Measurements from ENCODE around the gene ATP2C2. TPM values are rescaled to one million over a fixed set of nuclear protein-coding genes. Genes with fewer than 3 reads are reported as not detected.

ATP2C2 gene
- total RNA-seq, 2 donors from 2014 or later, result 2.0 to 2.6 TPM

GRCh38 chr16:84481051-84481735 is 112.9 kb downstream of the ATP2C2 start:
- DNase-seq, result no peak
- no peak overlapping the region for H3K9ac ChIP-seq (ENCODE audit: extremely low read depth, low read length, poor library complexity, severe bottlenecking)
- H3K27ac ChIP-seq (ENCODE audit: low read depth, low read length), result no peak overlapping the region
- H3K27me3 ChIP-seq (ENCODE audit: control insufficient read depth, insufficient read depth, low read length, poor library complexity, severe bottlenecking), result no peaks in the 10 kb centered on the region
- Mint-ChIP-seq H3K36me3 (ENCODE audit: low read depth) (peaks cover 25% of the 10 kb centered on the region), H3K9me3 (no peaks in the 10 kb centered on the region), H3K27ac (no peak overlapping the region), H3K4me3 (no peak overlapping the region), H3K4me1 (no peaks in the 10 kb centered on the region), H3K27me3 (ENCODE audit: insufficient read depth) (no peaks in the 10 kb centered on the region)
- 94 to 98% methylated on average over 18 to 26 of the region's 26 CpGs for WGBS, 2 experiments (ENCODE audit: insufficient coverage in 1 of 2, insufficient read length in 1 of 2)
- H3K4me1 ChIP-seq (ENCODE audit: control insufficient read depth, insufficient read depth, low read length), result no peaks in the 10 kb centered on the region
- TF ChIP-seq CTCF (conservative IDR thresholded peaks at IDR 0.05), result no peak
- no peaks in the 10 kb centered on the region for H3K9me3 ChIP-seq (ENCODE audit: control insufficient read depth, low read length)
- no peak overlapping the region for H3K4me3 ChIP-seq (ENCODE audit: low read length)
- H3K36me3 ChIP-seq (ENCODE audit: control insufficient read depth, insufficient read depth, low read length), result peaks cover 8% of the 10 kb centered on the region

GRCh38 chr16:84482001-84482891 is 113.9 kb downstream of the ATP2C2 start:
- DNase-seq, result no peak
- no peaks in the 10 kb centered on the region for H3K27me3 Mint-ChIP-seq (ENCODE audit: insufficient read depth)
- Histone ChIP-seq H3K27ac (ENCODE audit: low read depth, low read length) (no peak overlapping the region), H3K27me3 (ENCODE audit: control insufficient read depth, insufficient read depth, low read length, poor library complexity, severe bottlenecking) (no peaks in the 10 kb centered on the region), H3K4me3 (ENCODE audit: low read length) (no peak overlapping the region), H3K4me1 (ENCODE audit: control insufficient read depth, insufficient read depth, low read length) (no peaks in the 10 kb centered on the region), H3K9me3 (ENCODE audit: control insufficient read depth, low read length) (no peaks in the 10 kb centered on the region), H3K36me3 (ENCODE audit: control insufficient read depth, insufficient read depth, low read length) (peaks cover 8% of the 10 kb centered on the region), H3K9ac (ENCODE audit: extremely low read depth, low read length, poor library complexity, severe bottlenecking) (no peak overlapping the region)
- no peaks in the 10 kb centered on the region for H3K4me1 Mint-ChIP-seq
- peaks cover 27% of the 10 kb centered on the region for H3K36me3 Mint-ChIP-seq (ENCODE audit: low read depth)
- no peak overlapping the region for H3K27ac Mint-ChIP-seq
- no peak overlapping the region for H3K4me3 Mint-ChIP-seq
- no peak for TF ChIP-seq CTCF (conservative IDR thresholded peaks at IDR 0.05)
- no peaks in the 10 kb centered on the region for H3K9me3 Mint-ChIP-seq
- 93 to 94% methylated on average over 21 to 32 of the region's 33 CpGs for WGBS, 2 experiments (ENCODE audit: insufficient coverage in 1 of 2, insufficient read length in 1 of 2)

- whole genome bisulfite sequencing, 2 experiments (ENCODE audit: insufficient coverage in 1 of 2, insufficient read length in 1 of 2), result 93 to 95% methylated on average over 13 to 25 of the region's 25 CpGs
These were observed 114.9 kb downstream of the ATP2C2 start for GRCh38 chr16:84482951-84483881.

More at GRCh38 chr16:84482951-84483881, 114.9 kb downstream of the ATP2C2 start:
- H3K36me3 Mint-ChIP-seq (ENCODE audit: low read depth), result peaks cover 24% of the 10 kb centered on the region
- DNase-seq, result no peak
- H3K27ac Mint-ChIP-seq, result no peak overlapping the region
- Histone ChIP-seq H3K27ac (ENCODE audit: low read depth, low read length) (no peak overlapping the region), H3K27me3 (ENCODE audit: control insufficient read depth, insufficient read depth, low read length, poor library complexity, severe bottlenecking) (no peaks in the 10 kb centered on the region), H3K4me3 (ENCODE audit: low read length) (no peak overlapping the region), H3K9ac (ENCODE audit: extremely low read depth, low read length, poor library complexity, severe bottlenecking) (no peak overlapping the region), H3K4me1 (ENCODE audit: control insufficient read depth, insufficient read depth, low read length) (no peaks in the 10 kb centered on the region), H3K9me3 (ENCODE audit: control insufficient read depth, low read length) (no peaks in the 10 kb centered on the region), H3K36me3 (ENCODE audit: control insufficient read depth, insufficient read depth, low read length) (peaks cover 5% of the 10 kb centered on the region)
- H3K27me3 Mint-ChIP-seq (ENCODE audit: insufficient read depth), result no peaks in the 10 kb centered on the region
- H3K4me1 Mint-ChIP-seq, result no peaks in the 10 kb centered on the region
- no peak for TF ChIP-seq CTCF (conservative IDR thresholded peaks at IDR 0.05)
- H3K9me3 Mint-ChIP-seq, result no peaks in the 10 kb centered on the region
- H3K4me3 Mint-ChIP-seq, result no peak overlapping the region
